HUES6 (cell line): Measurements from ENCODE around the gene DGCR8.

ENCODE experiments used
- H3K27ac ChIP-seq: 2 replicates; pipeline ENCODE4 v1.7.0; 2013; ENCODE audit warnings: low read depth, mild to moderate bottlenecking, low read length, inconsistent platforms
- H3K27me3 ChIP-seq: 2 replicates; pipeline ENCODE4 v1.6.1; 2013; ENCODE audit warnings: low read length; ENCODE audit not compliant: control insufficient read depth, insufficient read depth
- H3K36me3 ChIP-seq: 2 replicates; pipeline ENCODE4 v1.6.1; 2013; ENCODE audit warnings: low read length; ENCODE audit not compliant: control insufficient read depth, insufficient read depth
- H3K4me1 ChIP-seq: 2 replicates; pipeline ENCODE4 v1.6.1; 2013; ENCODE audit warnings: low read length; ENCODE audit not compliant: control insufficient read depth, insufficient read depth
- H3K4me3 ChIP-seq: 2 replicates; pipeline ENCODE4 v1.5.1; 2013; ENCODE audit warnings: low read depth, low read length
- H3K9ac ChIP-seq: one replicate; pipeline ENCODE4 v1.6.1; 2013; ENCODE audit warnings: mild to moderate bottlenecking, low read length
- H3K9me3 ChIP-seq: 2 replicates; pipeline ENCODE4 v1.6.1; 2013; ENCODE audit warnings: low read depth, low read length; ENCODE audit not compliant: control insufficient read depth, insufficient read depth

Gene DGCR8

GRCh38 chr22:20130731-20131596, 50.9 kb downstream of the DGCR8 start:
- peak overlapping the region; percentile 78 for H3K4me3 ChIP-seq

GRCh38 chr22:20131597-20131858, 51.5 kb downstream of the DGCR8 start, which contains the start of gene ZDHHC8:
TSS of gene ZDHHC8 (plus strand) at chr22:20131804. CDS start at chr22:20131948, 144 bp downstream.
- Histone ChIP-seq H3K9me3 (no peaks in the 10 kb centered on the region), H3K4me1 (peaks cover 5% of the 10 kb centered on the region), H3K9ac (peak within 1 kb of the TSS; percentile 60), H3K27me3 (no peaks in the 10 kb centered on the region), H3K4me3 (peak within 1 kb of the TSS; percentile 78), H3K27ac (no peak within 1 kb of the TSS), H3K36me3 (peaks cover 21% of the 10 kb centered on the region)

More at GRCh38 chr22:20130731-20131596, 50.9 kb downstream of the DGCR8 start:
- Histone ChIP-seq H3K36me3 (peaks cover 26% of the 10 kb centered on the region), H3K9ac (peak overlapping the region; percentile 57), H3K9me3 (no peaks in the 10 kb centered on the region), H3K27ac (no peak overlapping the region), H3K4me1 (peaks cover 5% of the 10 kb centered on the region), H3K27me3 (no peaks in the 10 kb centered on the region)

- H3K27me3 ChIP-seq, result no peaks in the 10 kb centered on the region
- H3K9ac ChIP-seq, result peak overlapping the region; percentile 60
- peaks cover 5% of the 10 kb centered on the region for H3K4me1 ChIP-seq
- peaks cover 15% of the 10 kb centered on the region for H3K36me3 ChIP-seq
- no peaks in the 10 kb centered on the region for H3K9me3 ChIP-seq
- no peak overlapping the region for H3K27ac ChIP-seq
- peak overlapping the region; percentile 78 for H3K4me3 ChIP-seq
Observed at GRCh38 chr22:20131859-20132685, 52.0 kb downstream of the DGCR8 start.

DNA sequence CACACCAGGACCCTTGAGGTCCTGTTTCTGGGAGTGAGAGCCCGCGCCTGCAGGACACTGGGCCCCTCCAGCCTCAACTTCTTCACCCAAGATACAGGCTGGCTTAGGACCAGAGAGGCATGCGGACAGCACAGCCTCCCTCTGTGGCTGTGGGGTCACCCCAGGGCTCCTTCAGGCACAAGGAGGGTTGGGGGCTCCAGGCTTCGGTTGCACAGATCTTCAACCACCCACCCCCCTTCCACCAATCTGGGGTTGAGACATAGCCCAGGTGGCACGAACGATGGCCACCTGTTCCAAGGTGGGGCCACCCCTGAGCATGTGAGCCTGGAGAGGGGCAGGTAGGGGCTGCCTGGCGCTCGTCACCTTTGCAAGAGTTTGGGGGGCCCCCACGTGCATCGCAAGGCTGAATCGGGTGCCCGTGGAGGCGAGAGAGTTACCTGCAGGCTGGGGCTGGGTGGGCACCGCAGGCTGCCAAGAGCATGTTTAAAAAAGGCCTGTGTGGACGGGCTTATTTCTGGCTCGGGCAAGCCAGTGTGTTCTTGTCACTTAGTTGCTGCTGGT, 52.7 kb downstream of the DGCR8 start:
- H3K27me3 ChIP-seq, result no peaks in the 10 kb centered on the region
- H3K9ac ChIP-seq, result peak overlapping the region; percentile 60
- H3K4me1 ChIP-seq, result peaks cover 5% of the 10 kb centered on the region
- H3K27ac ChIP-seq, result no peak overlapping the region
- H3K4me3 ChIP-seq, result peak overlapping the region; percentile 78
- no peaks in the 10 kb centered on the region for H3K9me3 ChIP-seq
- H3K36me3 ChIP-seq, result peaks cover 8% of the 10 kb centered on the region

- H3K4me3 ChIP-seq, result no peak overlapping the region
- H3K9ac ChIP-seq, result no peak overlapping the region
- peaks cover 1% of the 10 kb centered on the region; the same call in 1 of the 2 replicates for H3K36me3 ChIP-seq
- peaks cover 5% of the 10 kb centered on the region for H3K4me1 ChIP-seq
- no peaks in the 10 kb centered on the region for H3K9me3 ChIP-seq
- no peak overlapping the region for H3K27ac ChIP-seq
- H3K27me3 ChIP-seq, result no peaks in the 10 kb centered on the region
Observed at GRCh38 chr22:20133930-20134549, 54.0 kb downstream of the DGCR8 start.

GRCh38 chr22:20135265-20135664, 55.2 kb downstream of the DGCR8 start:
- peaks cover 5% of the 10 kb centered on the region for H3K4me1 ChIP-seq
- H3K9me3 ChIP-seq, result no peaks in the 10 kb centered on the region
- no peak overlapping the region for H3K4me3 ChIP-seq
- no peaks in the 10 kb centered on the region for H3K27me3 ChIP-seq
- H3K27ac ChIP-seq, result no peak overlapping the region
- H3K36me3 ChIP-seq, result peaks cover 10% of the 10 kb centered on the region
- H3K9ac ChIP-seq, result peak overlapping the region; percentile 14

- Histone ChIP-seq H3K9ac (peak overlapping the region; percentile 14), H3K27me3 (no peaks in the 10 kb centered on the region), H3K27ac (no peak overlapping the region), H3K9me3 (no peaks in the 10 kb centered on the region), H3K4me3 (no peak overlapping the region), H3K4me1 (peaks cover 5% of the 10 kb centered on the region), H3K36me3 (peaks cover 10% of the 10 kb centered on the region)
Observed at GRCh38 chr22:20135806-20136602, 56.0 kb downstream of the DGCR8 start.

- peaks cover 5% of the 10 kb centered on the region for H3K4me1 ChIP-seq
- peaks cover 10% of the 10 kb centered on the region for H3K36me3 ChIP-seq
Observed at GRCh38 chr22:20136603-20136873, 56.5 kb downstream of the DGCR8 start.

GRCh38 chr22:20137113-20137512, 57.1 kb downstream of the DGCR8 start:
- H3K4me3 ChIP-seq, result no peak overlapping the region
- H3K9me3 ChIP-seq, result no peaks in the 10 kb centered on the region
- H3K9ac ChIP-seq, result no peak overlapping the region
- H3K4me1 ChIP-seq, result peaks cover 5% of the 10 kb centered on the region
- no peak overlapping the region for H3K27ac ChIP-seq
- peaks cover 10% of the 10 kb centered on the region for H3K36me3 ChIP-seq
- no peaks in the 10 kb centered on the region for H3K27me3 ChIP-seq

More at GRCh38 chr22:20136603-20136873, 56.5 kb downstream of the DGCR8 start:
- no peak overlapping the region for H3K9ac ChIP-seq
- H3K27ac ChIP-seq, result no peak overlapping the region
- H3K27me3 ChIP-seq, result no peaks in the 10 kb centered on the region
- H3K4me3 ChIP-seq, result no peak overlapping the region
- H3K9me3 ChIP-seq, result no peaks in the 10 kb centered on the region

GRCh38 chr22:20137671-20138416, 57.8 kb downstream of the DGCR8 start:
- H3K27ac ChIP-seq, result no peak overlapping the region

More at GRCh38 chr22:20137671-20138416, 57.8 kb downstream of the DGCR8 start:
- Histone ChIP-seq H3K4me3 (no peak overlapping the region), H3K9ac (no peak overlapping the region), H3K36me3 (peaks cover 10% of the 10 kb centered on the region), H3K4me1 (peaks cover under 1% of the 10 kb centered on the region; the same call in 1 of the 2 replicates), H3K27me3 (no peaks in the 10 kb centered on the region), H3K9me3 (no peaks in the 10 kb centered on the region)
